ENCODE data around the gene CD44. TPM values are rescaled to one million over a fixed set of nuclear protein-coding genes. Genes with fewer than 3 reads are reported as not detected.

The CD44 gene
- polyA plus RNA-seq, 3 donors = 8.8 to 11.2 (median 9.4) TPM

GRCh38 chr11:35257281-35257680 is 118.3 kb downstream of the CD44 start:
- no peak for DNase-seq

GRCh38 chr11:35259529-35259928 is 120.6 kb downstream of the CD44 start:
- DNase-seq = no peak

- DNase-seq = no peak
These were observed 121.5 kb downstream of the CD44 start for GRCh38 chr11:35260342-35260985.

- DNase-seq = no peak
These were observed 122.2 kb downstream of the CD44 start for GRCh38 chr11:35261197-35261596.

GRCh38 chr11:35262056-35262455 is 123.1 kb downstream of the CD44 start:
- no peak for DNase-seq

- no peak for DNase-seq
These were observed 123.8 kb downstream of the CD44 start for GRCh38 chr11:35262735-35263134.

- no peak for DNase-seq
These were observed 126.9 kb downstream of the CD44 start for GRCh38 chr11:35265755-35266454.

- no peak for DNase-seq
These were observed 128.5 kb downstream of the CD44 start for GRCh38 chr11:35267504-35267903.

GRCh38 chr11:35270342-35270741 is 131.4 kb downstream of the CD44 start:
- no peak for DNase-seq

- DNase-seq = no peak
These were observed 132.1 kb downstream of the CD44 start for GRCh38 chr11:35271031-35271430.

- DNase-seq = no peak
These were observed 133.5 kb downstream of the CD44 start for GRCh38 chr11:35272391-35272902.

- DNase-seq = no peak
These were observed 136.2 kb downstream of the CD44 start for GRCh38 chr11:35274909-35275785.

- DNase-seq = no peak
These were observed 136.8 kb downstream of the CD44 start for GRCh38 chr11:35275786-35276170.

GRCh38 chr11:35276396-35277145 is 137.6 kb downstream of the CD44 start:
- DNase-seq = no peak

- no peak for DNase-seq
These were observed 138.9 kb downstream of the CD44 start for GRCh38 chr11:35277827-35278226.

GRCh38 chr11:35280727-35281126 is 141.8 kb downstream of the CD44 start:
- DNase-seq = no peak

- DNase-seq = no peak
These were observed 142.3 kb downstream of the CD44 start for GRCh38 chr11:35281169-35281688.
